A673 (cell line): ENCODE results near the gene FCAR. TPM values are rescaled to one million over a fixed set of nuclear protein-coding genes. Genes with fewer than 3 reads are reported as not detected.
"Not testable (repeated sequence)": the region's sequence is repeated elsewhere in the genome, so short reads cannot be mapped to it uniquely, and the experiment has no call there.

Experiments used
- BruUV-seq: library from RNA; stranded (reverse); fragments of 400-500 nt; replicated peaks from 2 replicates; lab custom pipeline; 2021; lab: Mats Ljungman, UMichigan
- CTCF ChIA-PET: fragments of 300-600 bp; sonication (Branson Sonifier 250); formaldehyde crosslinking; loops from one replicate; lab custom pipeline; 2022; ENCODE audit warnings: antibody characterized with exemption; lab: Charles Lee
- POLR2A ChIA-PET: fragments of 300-600 bp; sonication (Branson Sonifier 250); formaldehyde crosslinking; loops from one replicate; lab custom pipeline; 2022; ENCODE audit warnings: antibody characterized with exemption; ENCODE audit not compliant: low non-redundant PET; lab: Charles Lee
- DNase-seq: peaks from one replicate; pipeline ENCODE4 v3.0.0-alpha.2; 2015; ENCODE audit warnings: low spot score
- H3K27ac ChIP-seq: fragments of 200-600 bp; sonication (generic); 2 replicates; pipeline ENCODE4 v1.5.1; 2016; ENCODE audit warnings: mixed run types, low read depth, mild to moderate bottlenecking, mixed read lengths, antibody characterized with exemption, low read length; ENCODE audit not compliant: poor library complexity, severe bottlenecking
- H3K27me3 ChIP-seq: fragments of 200-600 bp; sonication (generic); replicated peaks from 2 replicates; pipeline ENCODE4 v1.6.1; 2017; ENCODE audit warnings: mixed run types, low read depth, mild to moderate bottlenecking, mixed read lengths, antibody characterized with exemption, low read length; ENCODE audit not compliant: insufficient read depth, poor library complexity
- H3K36me3 ChIP-seq: fragments of 200-600 bp; sonication (generic); 2 replicates; pipeline ENCODE4 v1.6.1; 2016; ENCODE audit warnings: mixed run types, mild to moderate bottlenecking, mixed read lengths, antibody characterized with exemption, low read length; ENCODE audit not compliant: insufficient read depth, poor library complexity, severe bottlenecking
- H3K4me1 ChIP-seq: fragments of 200-600 bp; sonication (generic); 2 replicates; pipeline ENCODE4 v1.6.1; 2017; ENCODE audit warnings: mixed run types, mild to moderate bottlenecking, mixed read lengths, antibody characterized with exemption, low read length; ENCODE audit not compliant: insufficient read depth, poor library complexity, severe bottlenecking
- H3K4me3 ChIP-seq: fragments of 200-600 bp; sonication (generic); 2 replicates; pipeline ENCODE4 v1.5.1; 2016; ENCODE audit warnings: low read depth, mixed run types, mild to moderate bottlenecking, mixed read lengths, low read length; ENCODE audit not compliant: poor library complexity, severe bottlenecking
- H3K9me3 ChIP-seq: fragments of 200-600 bp; sonication (generic); 2 replicates; pipeline ENCODE4 v1.6.1; 2016; ENCODE audit warnings: mixed run types, low read depth, mild to moderate bottlenecking, mixed read lengths, antibody characterized with exemption, low read length; ENCODE audit not compliant: poor library complexity, severe bottlenecking
- EZH2 ChIP-seq: fragments of 200-600 bp; sonication (generic); IDR thresholded peaks from 2 replicates; pipeline ENCODE4 v1.6.1; 2017; ENCODE audit warnings: borderline replicate concordance, low read depth, mild to moderate bottlenecking, mixed read lengths, antibody characterized with exemption, low read length; ENCODE audit not compliant: poor library complexity, severe bottlenecking
- intact Hi-C: fragments of 100-400 bp; cut with micrococcal nuclease; formaldehyde crosslinking; loops from one replicate; pipeline ENCODE4 v1.10.0; 2022; ENCODE audit not compliant: unreplicated experiment
- total RNA-seq: library from RNA; stranded (reverse); gene quantifications from 2 replicates; pipeline ENCODE4 v1.2.3, GENCODE V29; 2021
- TF ChIP-seq, protein P1 (sequence below): fragments of 300-800, 200-600 bp; sonication (generic); conservative IDR thresholded peaks from 2 replicates; pipeline ENCODE4 v1.5.1; 2017; ENCODE audit warnings: low read depth, mild to moderate bottlenecking, antibody characterized with exemption, low read length, moderate library complexity, mixed read lengths

The FCAR gene
- total RNA-seq, 1 experiment from 2014 or later = not detected

DNA sequence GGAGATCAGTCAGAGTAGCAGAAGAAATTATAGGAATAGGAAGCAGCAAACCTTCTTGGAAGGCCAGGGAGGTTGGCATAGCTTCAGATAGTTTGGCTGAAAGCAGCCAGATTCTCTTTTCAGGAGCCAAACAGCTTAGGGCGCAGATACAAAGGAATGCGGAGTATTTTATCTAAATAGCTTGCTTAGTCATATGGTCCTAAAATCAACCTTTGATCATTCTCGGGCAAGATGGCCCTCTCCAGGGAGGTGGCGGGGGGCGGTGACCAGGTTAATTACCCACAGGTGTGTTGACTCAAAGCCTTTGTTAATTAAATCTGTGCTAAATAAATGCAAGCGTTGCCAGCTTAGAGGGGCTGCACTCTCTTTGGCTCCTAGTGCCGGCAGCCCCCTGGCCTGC, 19.4 kb downstream of the FCAR start:
- CTCF ChIA-PET = no interaction called here
- no peak overlapping the region for H3K4me3 ChIP-seq

DNA sequence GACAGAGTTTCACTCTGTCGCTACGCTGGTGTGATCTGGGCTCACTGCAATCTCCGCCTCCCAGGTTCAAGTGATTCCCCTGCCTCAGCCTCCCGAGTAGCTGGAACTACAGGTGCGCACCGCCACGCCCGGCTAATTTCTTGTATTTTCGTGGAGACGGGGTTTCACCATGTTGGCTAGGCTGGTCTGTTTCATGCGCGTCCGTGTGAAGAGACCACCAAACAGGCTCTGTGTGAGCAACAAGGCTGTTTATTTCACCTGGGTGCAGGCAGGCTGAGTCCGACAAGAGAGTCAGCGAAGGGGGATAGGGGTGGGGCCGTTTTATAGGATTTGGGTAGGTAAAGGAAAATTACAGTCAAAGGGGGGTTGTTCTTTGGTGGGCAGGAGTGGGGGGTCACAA, 20.1 kb downstream of the FCAR start:
- BruUV-seq, DNase-seq, H3K9me3 ChIP-seq: not testable (repeated sequence)

More for the DNA sequence above, 19.4 kb downstream of the FCAR start:
- intact Hi-C loops = no loop called here
- no TSS peak for BruUV-seq
- Histone ChIP-seq H3K27ac (no peak overlapping the region), H3K4me1 (no peaks in the 10 kb centered on the region), H3K9me3 (no peaks in the 10 kb centered on the region), H3K27me3 (no peaks in the 10 kb centered on the region), H3K36me3 (no peaks in the 10 kb centered on the region)
- POLR2A ChIA-PET = no interaction called here
- DNase-seq = no peak
- TF ChIP-seq EZH2 = no peak
- TF ChIP-seq, protein P1, sequence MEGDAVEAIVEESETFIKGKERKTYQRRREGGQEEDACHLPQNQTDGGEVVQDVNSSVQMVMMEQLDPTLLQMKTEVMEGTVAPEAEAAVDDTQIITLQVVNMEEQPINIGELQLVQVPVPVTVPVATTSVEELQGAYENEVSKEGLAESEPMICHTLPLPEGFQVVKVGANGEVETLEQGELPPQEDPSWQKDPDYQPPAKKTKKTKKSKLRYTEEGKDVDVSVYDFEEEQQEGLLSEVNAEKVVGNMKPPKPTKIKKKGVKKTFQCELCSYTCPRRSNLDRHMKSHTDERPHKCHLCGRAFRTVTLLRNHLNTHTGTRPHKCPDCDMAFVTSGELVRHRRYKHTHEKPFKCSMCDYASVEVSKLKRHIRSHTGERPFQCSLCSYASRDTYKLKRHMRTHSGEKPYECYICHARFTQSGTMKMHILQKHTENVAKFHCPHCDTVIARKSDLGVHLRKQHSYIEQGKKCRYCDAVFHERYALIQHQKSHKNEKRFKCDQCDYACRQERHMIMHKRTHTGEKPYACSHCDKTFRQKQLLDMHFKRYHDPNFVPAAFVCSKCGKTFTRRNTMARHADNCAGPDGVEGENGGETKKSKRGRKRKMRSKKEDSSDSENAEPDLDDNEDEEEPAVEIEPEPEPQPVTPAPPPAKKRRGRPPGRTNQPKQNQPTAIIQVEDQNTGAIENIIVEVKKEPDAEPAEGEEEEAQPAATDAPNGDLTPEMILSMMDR = no peak

DNA sequence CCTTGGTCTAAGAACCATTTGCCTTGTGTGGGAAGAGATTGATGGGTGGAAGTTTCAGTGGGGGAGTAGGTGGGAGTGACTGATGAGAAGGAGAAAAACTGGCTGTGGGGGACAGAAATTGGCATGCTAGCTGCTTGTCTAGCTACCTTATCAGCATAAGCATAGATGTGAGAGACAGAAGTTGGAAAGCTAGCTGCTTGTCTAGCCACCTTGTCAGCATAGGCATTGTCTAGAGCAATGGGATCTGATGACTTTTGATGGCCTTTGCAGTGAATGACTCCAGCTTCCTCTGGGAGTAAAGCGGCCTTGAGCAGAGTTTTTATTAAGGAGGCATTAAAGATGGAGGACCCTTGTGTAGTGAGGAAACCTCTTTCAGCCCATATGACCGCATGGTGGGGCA, 22.0 kb downstream of the FCAR start:
- Histone ChIP-seq H3K9me3 (no peaks in the 10 kb centered on the region), H3K36me3 (no peaks in the 10 kb centered on the region), H3K27ac (no peak overlapping the region), H3K4me1 (no peaks in the 10 kb centered on the region), H3K4me3 (no peak overlapping the region), H3K27me3 (peaks cover 3% of the 10 kb centered on the region)
- POLR2A ChIA-PET = no interaction called here
- TF ChIP-seq, protein P1 = no peak
- TF ChIP-seq EZH2 = no peak
- intact Hi-C loops = no loop called here
- no TSS peak for BruUV-seq
- DNase-seq = no peak
- CTCF ChIA-PET = no interaction called here

More for the DNA sequence above, 20.1 kb downstream of the FCAR start:
- POLR2A ChIA-PET, H3K27ac ChIP-seq, H3K4me3 ChIP-seq, H3K36me3 ChIP-seq, H3K4me1 ChIP-seq, CTCF ChIA-PET, H3K27me3 ChIP-seq, intact Hi-C loops: not testable (repeated sequence)

DNA sequence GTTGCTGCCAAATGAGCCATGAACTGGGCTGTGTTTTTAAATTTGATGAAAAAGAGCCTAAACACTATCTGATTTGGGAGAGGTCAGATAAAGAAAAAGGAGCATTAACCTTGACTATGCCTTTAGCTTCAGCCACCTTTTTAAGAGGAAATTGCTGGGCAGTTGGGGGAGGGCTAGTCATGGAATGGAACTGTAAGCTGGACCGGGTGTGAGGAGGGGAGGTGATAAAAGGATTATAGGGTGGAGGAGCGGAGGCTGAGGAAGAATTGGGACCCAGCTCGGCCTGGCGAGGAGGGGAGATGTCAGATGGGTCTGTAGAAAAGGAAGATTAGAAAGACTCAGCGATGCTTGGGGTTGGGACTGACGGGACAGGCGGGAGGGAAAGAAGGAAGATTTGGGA, 24.6 kb downstream of the FCAR start:
- H3K27ac ChIP-seq, CTCF ChIA-PET, DNase-seq, H3K36me3 ChIP-seq, intact Hi-C loops, BruUV-seq, H3K4me1 ChIP-seq, H3K27me3 ChIP-seq, H3K9me3 ChIP-seq, POLR2A ChIA-PET, H3K4me3 ChIP-seq: not testable (repeated sequence)

DNA sequence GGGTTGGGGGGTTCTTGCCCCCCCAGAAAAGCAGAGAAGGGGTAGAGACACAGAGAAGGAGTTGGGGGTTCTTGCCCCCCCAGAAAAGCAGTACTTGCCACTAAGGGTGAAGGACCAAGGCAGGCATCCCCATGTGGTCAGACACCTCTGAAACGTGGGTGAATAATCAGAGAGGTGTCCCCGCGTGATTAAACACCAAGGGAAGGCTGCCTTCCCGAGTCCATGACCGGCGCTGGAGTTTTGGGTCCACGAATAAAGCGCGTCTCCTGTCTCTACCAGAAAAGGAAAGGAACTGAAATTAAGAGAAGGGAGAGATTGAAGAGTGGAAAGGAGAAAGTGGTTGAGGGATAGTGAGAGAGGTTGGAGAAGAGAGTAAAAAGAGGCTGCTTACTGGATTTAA, 25.6 kb downstream of the FCAR start:
- H3K36me3 ChIP-seq, intact Hi-C loops, POLR2A ChIA-PET, H3K27ac ChIP-seq, H3K4me1 ChIP-seq, H3K4me3 ChIP-seq, H3K27me3 ChIP-seq, BruUV-seq, H3K9me3 ChIP-seq, CTCF ChIA-PET, DNase-seq: not testable (repeated sequence)

DNA sequence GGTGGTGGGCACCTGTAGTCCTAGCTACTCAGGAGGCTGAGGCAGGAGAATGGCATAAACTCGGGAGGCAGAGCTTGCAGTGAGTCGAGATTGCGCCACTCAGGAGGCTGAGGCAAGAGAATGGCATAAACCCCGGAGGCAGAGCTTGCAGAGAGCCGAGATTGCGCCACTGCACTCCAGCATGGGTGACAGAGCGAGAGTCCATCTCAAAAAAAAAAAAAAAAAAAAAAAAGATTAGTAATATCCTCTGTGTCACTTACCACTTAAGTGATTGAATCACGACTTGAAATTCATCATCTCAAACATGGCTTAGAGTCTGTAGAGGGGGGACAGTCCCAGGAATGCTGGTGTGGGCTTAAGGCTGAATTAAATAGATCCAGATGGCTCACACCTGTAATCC, 27.1 kb downstream of the FCAR start:
- H3K9me3 ChIP-seq, H3K36me3 ChIP-seq, CTCF ChIA-PET, POLR2A ChIA-PET, DNase-seq, H3K4me1 ChIP-seq, intact Hi-C loops, H3K4me3 ChIP-seq, H3K27me3 ChIP-seq, H3K27ac ChIP-seq, BruUV-seq: not testable (repeated sequence)
